HCT116 (cell line): ENCODE measurements around the gene C1orf35.

ENCODE experiments used
- ATF3 ChIP-seq: IDR thresholded peaks from 2 replicates; pipeline ENCODE4 v1.6.1; 2012
- CEBPB ChIP-seq: IDR thresholded peaks from 2 replicates; pipeline ENCODE4 v1.6.1; 2012; ENCODE audit warnings: low read depth
- EZH2 ChIP-seq: fragments of 200-600 bp; sonication (generic); IDR thresholded peaks from 2 replicates; pipeline ENCODE4 v1.6.1; 2017; ENCODE audit warnings: antibody characterized with exemption, mixed run types
- MAX ChIP-seq: IDR thresholded peaks from 2 replicates; pipeline ENCODE4 v1.6.1; 2012
- POLR2A ChIP-seq: IDR thresholded peaks from 2 replicates; pipeline ENCODE4 v1.7.0; 2011; ENCODE audit warnings: borderline replicate concordance; ENCODE audit not compliant: insufficient read depth, insufficient read length; ENCODE audit errors: extremely low read depth
- POLR2AphosphoS5 ChIP-seq: IDR thresholded peaks from 2 replicates; pipeline ENCODE4 v1.6.1; 2011; ENCODE audit warnings: mild to moderate bottlenecking, low read depth, low read length, moderate library complexity
- REST ChIP-seq: IDR thresholded peaks from 2 replicates; pipeline ENCODE4 v1.6.1; 2012; ENCODE audit warnings: low read depth
- TCF7L2 ChIP-seq: IDR thresholded peaks from 2 replicates; pipeline ENCODE4 v1.7.0; 2011; ENCODE audit warnings: borderline replicate concordance, inconsistent platforms; ENCODE audit not compliant: insufficient read depth, insufficient read length; ENCODE audit errors: extremely low read depth
- ZNF274 ChIP-seq: fragments of 200-500 bp; sonication (Bioruptor generic); IDR thresholded peaks from 2 replicates; pipeline ENCODE4 v1.6.1; 2014; ENCODE audit warnings: mild to moderate bottlenecking, low read depth, low read length, inconsistent platforms
- TF ChIP-seq, protein P1 (sequence below), 3 experiments: fragments of 200-600 bp in 1 of 3; sonication (generic) in 1 of 3; IDR thresholded peaks in 2 of 3; conservative IDR thresholded peaks in 1 of 3; 2 replicates each; pipeline ENCODE4 v1.5.1; 2012 to 2017; ENCODE audit warnings: low read depth in 2 of 3, low read length in 2 of 3, antibody characterized with exemption in 1 of 3, borderline replicate concordance in 1 of 3, control low read depth in 1 of 3, mild to moderate bottlenecking in 1 of 3, mixed read lengths in 1 of 3, mixed run types in 1 of 3, moderate library complexity in 1 of 3; ENCODE audit not compliant: insufficient read depth in 1 of 3

GRCh38 chr1:228066416-228066815 is 36.7 kb downstream of the C1orf35 start:
- TF ChIP-seq, protein P1, sequence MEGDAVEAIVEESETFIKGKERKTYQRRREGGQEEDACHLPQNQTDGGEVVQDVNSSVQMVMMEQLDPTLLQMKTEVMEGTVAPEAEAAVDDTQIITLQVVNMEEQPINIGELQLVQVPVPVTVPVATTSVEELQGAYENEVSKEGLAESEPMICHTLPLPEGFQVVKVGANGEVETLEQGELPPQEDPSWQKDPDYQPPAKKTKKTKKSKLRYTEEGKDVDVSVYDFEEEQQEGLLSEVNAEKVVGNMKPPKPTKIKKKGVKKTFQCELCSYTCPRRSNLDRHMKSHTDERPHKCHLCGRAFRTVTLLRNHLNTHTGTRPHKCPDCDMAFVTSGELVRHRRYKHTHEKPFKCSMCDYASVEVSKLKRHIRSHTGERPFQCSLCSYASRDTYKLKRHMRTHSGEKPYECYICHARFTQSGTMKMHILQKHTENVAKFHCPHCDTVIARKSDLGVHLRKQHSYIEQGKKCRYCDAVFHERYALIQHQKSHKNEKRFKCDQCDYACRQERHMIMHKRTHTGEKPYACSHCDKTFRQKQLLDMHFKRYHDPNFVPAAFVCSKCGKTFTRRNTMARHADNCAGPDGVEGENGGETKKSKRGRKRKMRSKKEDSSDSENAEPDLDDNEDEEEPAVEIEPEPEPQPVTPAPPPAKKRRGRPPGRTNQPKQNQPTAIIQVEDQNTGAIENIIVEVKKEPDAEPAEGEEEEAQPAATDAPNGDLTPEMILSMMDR (IDR thresholded peaks at IDR 0.05 in 2 of 3, conservative IDR thresholded peaks at IDR 0.05 in 1 of 3; ENCODE audit: borderline replicate concordance in 1 of 3, insufficient read depth in 1 of 3, low read depth in 2 of 3, low read length in 2 of 3), result no peak
- TF ChIP-seq TCF7L2, result no peak
- no peak for TF ChIP-seq POLR2A
- no peak for TF ChIP-seq MAX
- no peak for TF ChIP-seq ATF3
- TF ChIP-seq EZH2, result no peak
- TF ChIP-seq REST, result no peak
- TF ChIP-seq ZNF274, result no peak
- no peak for TF ChIP-seq CEBPB
- TF ChIP-seq POLR2AphosphoS5, result no peak
